ENCODE data around the gene FTMT. TPM values are rescaled to one million over a fixed set of nuclear protein-coding genes. Genes with fewer than 3 reads are reported as not detected.
"Not testable (repeated sequence)": the region's sequence is repeated elsewhere in the genome, so short reads cannot be mapped to it uniquely, and the experiment has no call there.

Gene FTMT
- not detected for polyA plus RNA-seq (2012; ENCODE audit: insufficient read depth, insufficient read length, low read depth)

- Histone ChIP-seq H3K27me3 (no peaks in the 10 kb centered on the region), H3K9me3 (no peaks in the 10 kb centered on the region), H3K36me3 (no peaks in the 10 kb centered on the region), H3K4me1 (no peaks in the 10 kb centered on the region), H3K4me3 (ENCODE audit: low read depth, low read length) (no peak within 1 kb of the TSS)
- TF ChIP-seq, protein P1, sequence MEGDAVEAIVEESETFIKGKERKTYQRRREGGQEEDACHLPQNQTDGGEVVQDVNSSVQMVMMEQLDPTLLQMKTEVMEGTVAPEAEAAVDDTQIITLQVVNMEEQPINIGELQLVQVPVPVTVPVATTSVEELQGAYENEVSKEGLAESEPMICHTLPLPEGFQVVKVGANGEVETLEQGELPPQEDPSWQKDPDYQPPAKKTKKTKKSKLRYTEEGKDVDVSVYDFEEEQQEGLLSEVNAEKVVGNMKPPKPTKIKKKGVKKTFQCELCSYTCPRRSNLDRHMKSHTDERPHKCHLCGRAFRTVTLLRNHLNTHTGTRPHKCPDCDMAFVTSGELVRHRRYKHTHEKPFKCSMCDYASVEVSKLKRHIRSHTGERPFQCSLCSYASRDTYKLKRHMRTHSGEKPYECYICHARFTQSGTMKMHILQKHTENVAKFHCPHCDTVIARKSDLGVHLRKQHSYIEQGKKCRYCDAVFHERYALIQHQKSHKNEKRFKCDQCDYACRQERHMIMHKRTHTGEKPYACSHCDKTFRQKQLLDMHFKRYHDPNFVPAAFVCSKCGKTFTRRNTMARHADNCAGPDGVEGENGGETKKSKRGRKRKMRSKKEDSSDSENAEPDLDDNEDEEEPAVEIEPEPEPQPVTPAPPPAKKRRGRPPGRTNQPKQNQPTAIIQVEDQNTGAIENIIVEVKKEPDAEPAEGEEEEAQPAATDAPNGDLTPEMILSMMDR (IDR thresholded peaks at IDR 0.05; ENCODE audit: low read depth, low read length) = no peak
- DNase-seq = no peak
Measured at GRCh38 chr5:121851643-121852574, at the start of gene FTMT. Gene FTMT, plus strand, starts transcription at chr5:121851882. Its CDS starts 82 bp downstream, at chr5:121851964.

DNA sequence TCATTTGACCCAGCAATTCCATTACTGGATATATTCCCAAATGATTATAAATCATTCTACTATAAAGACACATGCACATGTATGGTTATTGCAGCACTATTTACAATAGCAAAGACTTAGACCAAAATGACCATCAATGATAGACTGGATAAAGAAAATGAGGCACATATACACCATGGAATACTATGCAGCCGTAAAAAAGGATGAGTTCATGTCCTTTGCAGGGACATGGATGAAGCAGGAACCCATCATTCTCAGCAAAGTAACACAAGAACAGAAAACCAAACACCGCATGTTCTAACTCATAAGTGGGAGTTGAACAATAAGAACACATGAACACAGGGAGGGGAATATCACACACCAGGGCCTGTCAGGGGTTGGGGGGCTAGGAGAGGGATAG is 46.4 kb upstream of the FTMT start:
- not testable (repeated sequence) for DNase-seq; H3K4me3 ChIP-seq (ENCODE audit: low read depth, low read length); H3K4me1 ChIP-seq; H3K9me3 ChIP-seq; H3K27me3 ChIP-seq; H3K36me3 ChIP-seq

GRCh38 chr5:121805911-121806310 is 45.8 kb upstream of the FTMT start:
- peak; percentile 11 for DNase-seq
- Histone ChIP-seq H3K4me3 (ENCODE audit: low read depth, low read length) (no peak overlapping the region), H3K9me3 (no peaks in the 10 kb centered on the region), H3K27me3 (no peaks in the 10 kb centered on the region), H3K4me1 (no peaks in the 10 kb centered on the region), H3K36me3 (no peaks in the 10 kb centered on the region)
- TF ChIP-seq, protein P1 (IDR thresholded peaks at IDR 0.05; ENCODE audit: low read depth, low read length) = no peak

- DNase-seq = no peak
- H3K9me3 ChIP-seq = no peaks in the 10 kb centered on the region
- no peaks in the 10 kb centered on the region for H3K27me3 ChIP-seq
- H3K36me3 ChIP-seq = no peaks in the 10 kb centered on the region
- H3K4me3 ChIP-seq (ENCODE audit: low read depth, low read length) = no peak overlapping the region
- TF ChIP-seq, protein P1 (IDR thresholded peaks at IDR 0.05; ENCODE audit: low read depth, low read length) = no peak
- H3K4me1 ChIP-seq = no peaks in the 10 kb centered on the region
Measured at GRCh38 chr5:121816164-121816563, 35.5 kb upstream of the FTMT start.

DNA sequence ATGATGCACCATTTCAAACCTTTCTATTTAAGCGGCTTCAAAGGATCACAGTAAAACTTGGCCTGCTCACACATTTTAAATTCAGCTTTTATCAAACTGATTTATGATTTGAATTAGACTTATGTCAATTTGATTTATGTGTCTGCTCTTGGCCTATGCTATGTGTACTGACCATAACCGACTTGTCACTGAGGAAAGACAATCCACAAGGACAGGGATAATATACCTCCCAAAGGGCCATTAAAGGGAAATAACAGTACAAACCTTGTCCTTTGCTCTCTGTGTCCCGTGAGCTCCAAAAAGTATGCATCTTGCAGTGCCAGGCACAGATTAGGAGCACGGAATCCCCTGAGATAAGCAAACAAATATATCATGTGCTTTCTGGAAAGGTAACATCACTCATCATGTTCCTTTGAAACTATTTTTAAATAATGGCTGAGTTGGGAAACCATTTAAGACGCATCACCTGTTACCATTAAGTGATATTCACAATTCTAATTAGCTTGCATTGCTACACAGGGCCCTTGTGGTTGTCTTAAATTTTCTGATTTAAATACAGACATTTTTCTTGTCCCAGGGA is 31.9 kb upstream of the FTMT start:
- no peaks in the 10 kb centered on the region for H3K4me1 ChIP-seq
- H3K36me3 ChIP-seq = no peaks in the 10 kb centered on the region
- H3K9me3 ChIP-seq = no peaks in the 10 kb centered on the region
- H3K27me3 ChIP-seq = no peaks in the 10 kb centered on the region
- H3K4me3 ChIP-seq (ENCODE audit: low read depth, low read length) = no peak overlapping the region
- DNase-seq = no peak
- TF ChIP-seq, protein P1 (IDR thresholded peaks at IDR 0.05; ENCODE audit: low read depth, low read length) = no peak

DNA sequence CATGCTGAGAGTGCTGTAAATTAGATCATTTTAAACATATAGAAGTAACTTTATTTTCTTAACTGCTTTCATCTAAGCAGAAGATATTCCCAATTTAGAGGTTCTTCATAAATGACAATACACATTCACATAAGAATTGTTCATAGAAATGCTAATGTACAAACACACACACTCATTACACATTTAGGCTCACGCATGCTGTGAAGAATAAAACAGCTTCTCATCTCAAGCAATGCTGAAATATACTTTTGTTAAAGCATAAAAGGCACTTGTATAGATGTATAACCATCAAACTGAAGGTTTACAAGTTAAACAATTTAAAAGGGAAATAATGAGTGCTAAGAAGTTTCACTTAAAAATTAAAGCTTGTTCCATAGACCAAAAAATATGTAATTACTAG is 18.1 kb upstream of the FTMT start:
- TF ChIP-seq, protein P1 (IDR thresholded peaks at IDR 0.05; ENCODE audit: low read depth, low read length) = no peak
- DNase-seq = no peak
- no peaks in the 10 kb centered on the region for H3K27me3 ChIP-seq
- no peaks in the 10 kb centered on the region for H3K9me3 ChIP-seq
- no peaks in the 10 kb centered on the region for H3K4me1 ChIP-seq
- no peak overlapping the region for H3K4me3 ChIP-seq (ENCODE audit: low read depth, low read length)
- no peaks in the 10 kb centered on the region for H3K36me3 ChIP-seq
